Karpas-422 (cell line): ENCODE results near the gene C2CD4D. TPM values are rescaled to one million over a fixed set of nuclear protein-coding genes. Genes with fewer than 3 reads are reported as not detected.

Source experiments
- DNase-seq: peaks from one replicate; pipeline ENCODE4 v3.0.0-alpha.2; 2015
- H2AFZ ChIP-seq: fragments of 200-600 bp; sonication (generic); 2 replicates; pipeline ENCODE4 v1.6.1; 2014; ENCODE audit warnings: antibody characterized with exemption, low read length, mixed read lengths
- H3K27ac ChIP-seq: fragments of 200-600 bp; sonication (generic); 2 replicates; pipeline ENCODE4 v1.5.1; 2014; ENCODE audit warnings: mild to moderate bottlenecking, low read length, moderate library complexity
- H3K27me3 ChIP-seq: fragments of 200-600 bp; sonication (generic); 2 replicates; pipeline ENCODE4 v1.6.1; 2014; ENCODE audit warnings: low read length, mixed read lengths
- H3K36me3 ChIP-seq: fragments of 200-600 bp; sonication (generic); 2 replicates; pipeline ENCODE4 v1.6.1; 2014; ENCODE audit warnings: low read length, mixed read lengths; ENCODE audit not compliant: insufficient read depth
- H3K4me1 ChIP-seq: fragments of 200-600 bp; sonication (generic); 2 replicates; pipeline ENCODE4 v1.6.1; 2014; ENCODE audit warnings: mild to moderate bottlenecking, low read length, mixed read lengths
- H3K4me2 ChIP-seq: fragments of 200-600 bp; sonication (generic); 2 replicates; pipeline ENCODE4 v1.6.1; 2014; ENCODE audit warnings: low read length, low read depth, mild to moderate bottlenecking; ENCODE audit not compliant: poor library complexity, severe bottlenecking
- H3K4me3 ChIP-seq: fragments of 200-600 bp; sonication (generic); 2 replicates; pipeline ENCODE4 v1.5.1; 2014; ENCODE audit warnings: mild to moderate bottlenecking, antibody characterized with exemption, low read length, mixed read lengths
- H3K79me2 ChIP-seq: fragments of 200-600 bp; sonication (generic); 2 replicates; pipeline ENCODE4 v1.6.1; 2014; ENCODE audit warnings: mild to moderate bottlenecking, low read length, mixed read lengths
- H3K9ac ChIP-seq: fragments of 200-600 bp; sonication (generic); 2 replicates; pipeline ENCODE4 v1.6.0; 2014; ENCODE audit warnings: low read length
- H3K9me2 ChIP-seq: fragments of 200-600 bp; sonication (generic), shearing (Covaris generic); replicated peaks from 2 replicates; pipeline ENCODE4 v1.6.0; 2014; ENCODE audit warnings: mild to moderate bottlenecking, low read length, moderate library complexity; ENCODE audit not compliant: insufficient read depth
- H3K9me3 ChIP-seq: fragments of 300-700, 200-600 bp; sonication (generic); 2 replicates; pipeline ENCODE4 v1.6.1; 2014; ENCODE audit warnings: low read length, mixed read lengths
- H4K20me1 ChIP-seq: fragments of 200-600 bp; sonication (generic); 2 replicates; pipeline ENCODE4 v1.6.1; 2014; ENCODE audit warnings: mild to moderate bottlenecking, antibody characterized with exemption, low read length, low read depth; ENCODE audit not compliant: insufficient read depth
- total RNA-seq: library from RNA; depleted of rRNA; stranded (reverse); fragments of >200 nt; shearing (Covaris generic); gene quantifications from 2 replicates; pipeline ENCODE4 v1.2.3, GENCODE V29; 2014; ENCODE audit warnings: low replicate concordance

Gene C2CD4D
- total RNA-seq, 1 experiment from 2014 or later = not detected

DNA sequence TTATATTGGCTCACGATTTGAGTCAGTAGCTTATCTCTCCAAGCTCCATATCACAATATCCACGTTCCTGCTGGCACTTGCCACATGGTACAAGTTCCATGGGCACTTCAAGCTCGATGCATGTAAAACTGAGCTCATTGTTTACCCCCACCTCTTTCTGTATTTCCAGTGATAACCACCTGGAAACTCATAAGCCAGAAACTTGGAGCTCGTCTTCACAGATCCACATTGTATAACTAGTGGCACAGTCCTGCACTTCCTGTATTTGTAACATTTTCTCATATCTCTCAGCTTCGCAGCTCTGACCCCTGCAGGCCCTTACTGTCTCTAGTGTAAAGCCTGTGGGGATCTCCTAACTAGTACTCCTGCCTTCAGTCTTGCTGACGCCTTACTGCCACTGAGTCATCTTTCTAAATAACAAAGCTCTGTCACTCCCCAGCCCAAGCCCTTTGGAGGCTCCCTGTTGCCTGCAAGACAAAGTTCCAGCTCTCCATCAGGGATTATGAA is 6.5 kb upstream of the C2CD4D start:
- H2AFZ ChIP-seq = no peak overlapping the region
- DNase-seq = no peak
- no peak overlapping the region for H3K4me2 ChIP-seq

GRCh38 chr1:151843398-151843797 is 3.8 kb upstream of the C2CD4D start:
- no peaks in the 10 kb centered on the region for H3K9me3 ChIP-seq
- H3K9me2 ChIP-seq = no peaks in the 10 kb centered on the region
- H3K36me3 ChIP-seq = no peaks in the 10 kb centered on the region
- H3K79me2 ChIP-seq = no peaks in the 10 kb centered on the region
- H3K4me3 ChIP-seq = no peak overlapping the region
- H2AFZ ChIP-seq = no peak overlapping the region
- no peak overlapping the region for H3K9ac ChIP-seq
- H3K4me2 ChIP-seq = peak overlapping the region; percentile 26
- peak; percentile 83 for DNase-seq
- no peaks in the 10 kb centered on the region for H3K27me3 ChIP-seq
- H4K20me1 ChIP-seq = no peaks in the 10 kb centered on the region
- no peak overlapping the region for H3K27ac ChIP-seq
- peaks cover 30% of the 10 kb centered on the region for H3K4me1 ChIP-seq

More for the DNA sequence above, 6.5 kb upstream of the C2CD4D start:
- Histone ChIP-seq H3K27ac (no peak overlapping the region), H3K79me2 (no peaks in the 10 kb centered on the region), H3K9me3 (no peaks in the 10 kb centered on the region), H3K4me1 (peaks cover 18% of the 10 kb centered on the region), H3K36me3 (no peaks in the 10 kb centered on the region), H3K9ac (no peak overlapping the region), H4K20me1 (no peaks in the 10 kb centered on the region), H3K4me3 (no peak overlapping the region), H3K9me2 (no peaks in the 10 kb centered on the region), H3K27me3 (no peaks in the 10 kb centered on the region)

DNA sequence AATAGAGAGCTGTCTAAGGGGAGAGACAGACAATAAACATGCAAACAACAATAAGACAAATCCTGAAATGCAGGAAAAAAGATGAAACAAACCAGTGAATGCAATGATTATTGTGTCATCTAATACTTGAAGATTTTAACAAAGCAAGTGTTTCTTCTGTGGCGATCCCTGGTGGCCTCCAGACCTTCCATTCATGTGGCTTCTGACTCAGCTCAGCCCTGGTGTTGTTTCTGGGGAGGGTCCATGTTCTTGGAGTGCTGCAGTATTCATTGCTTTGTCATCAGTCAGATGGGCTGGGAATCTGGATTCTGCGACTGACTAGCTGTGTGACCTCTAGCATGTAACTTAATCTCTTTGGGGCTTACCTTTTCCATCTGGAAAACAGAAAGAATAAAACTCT is 1.5 kb upstream of the C2CD4D start:
- H3K4me2 ChIP-seq = no peak overlapping the region
- no peak for DNase-seq
- H3K27ac ChIP-seq = no peak overlapping the region

GRCh38 chr1:151840421-151840820 is 801 bp upstream of the C2CD4D start:
- Histone ChIP-seq H3K4me1 (peaks cover 30% of the 10 kb centered on the region), H3K4me3 (no peak overlapping the region), H3K79me2 (no peaks in the 10 kb centered on the region), H3K9ac (no peak overlapping the region), H3K27me3 (no peaks in the 10 kb centered on the region), H2AFZ (no peak overlapping the region), H3K9me3 (no peaks in the 10 kb centered on the region), H3K36me3 (no peaks in the 10 kb centered on the region), H4K20me1 (no peaks in the 10 kb centered on the region), H3K4me2 (no peak overlapping the region), H3K27ac (no peak overlapping the region), H3K9me2 (no peaks in the 10 kb centered on the region)
- no peak for DNase-seq

More for the DNA sequence above, 1.5 kb upstream of the C2CD4D start:
- Histone ChIP-seq H3K27me3 (no peaks in the 10 kb centered on the region), H3K9me2 (no peaks in the 10 kb centered on the region), H3K36me3 (no peaks in the 10 kb centered on the region), H3K4me1 (peaks cover 30% of the 10 kb centered on the region), H3K79me2 (no peaks in the 10 kb centered on the region), H3K9me3 (no peaks in the 10 kb centered on the region), H4K20me1 (no peaks in the 10 kb centered on the region), H3K4me3 (no peak overlapping the region), H2AFZ (no peak overlapping the region), H3K9ac (no peak overlapping the region)

GRCh38 chr1:151839082-151839412 is 573 bp downstream of the C2CD4D start:
- Histone ChIP-seq H3K4me3 (peak overlapping the region; percentile 34; the same call in 1 of the 2 replicates), H3K9me2 (no peaks in the 10 kb centered on the region), H3K79me2 (no peaks in the 10 kb centered on the region), H3K9ac (no peak overlapping the region), H3K36me3 (no peaks in the 10 kb centered on the region), H3K27me3 (no peaks in the 10 kb centered on the region), H3K4me2 (peak overlapping the region; percentile 46), H4K20me1 (no peaks in the 10 kb centered on the region), H3K4me1 (peaks cover 25% of the 10 kb centered on the region), H3K9me3 (no peaks in the 10 kb centered on the region), H3K27ac (no peak overlapping the region), H2AFZ (no peak overlapping the region)
- DNase-seq = no peak

DNA sequence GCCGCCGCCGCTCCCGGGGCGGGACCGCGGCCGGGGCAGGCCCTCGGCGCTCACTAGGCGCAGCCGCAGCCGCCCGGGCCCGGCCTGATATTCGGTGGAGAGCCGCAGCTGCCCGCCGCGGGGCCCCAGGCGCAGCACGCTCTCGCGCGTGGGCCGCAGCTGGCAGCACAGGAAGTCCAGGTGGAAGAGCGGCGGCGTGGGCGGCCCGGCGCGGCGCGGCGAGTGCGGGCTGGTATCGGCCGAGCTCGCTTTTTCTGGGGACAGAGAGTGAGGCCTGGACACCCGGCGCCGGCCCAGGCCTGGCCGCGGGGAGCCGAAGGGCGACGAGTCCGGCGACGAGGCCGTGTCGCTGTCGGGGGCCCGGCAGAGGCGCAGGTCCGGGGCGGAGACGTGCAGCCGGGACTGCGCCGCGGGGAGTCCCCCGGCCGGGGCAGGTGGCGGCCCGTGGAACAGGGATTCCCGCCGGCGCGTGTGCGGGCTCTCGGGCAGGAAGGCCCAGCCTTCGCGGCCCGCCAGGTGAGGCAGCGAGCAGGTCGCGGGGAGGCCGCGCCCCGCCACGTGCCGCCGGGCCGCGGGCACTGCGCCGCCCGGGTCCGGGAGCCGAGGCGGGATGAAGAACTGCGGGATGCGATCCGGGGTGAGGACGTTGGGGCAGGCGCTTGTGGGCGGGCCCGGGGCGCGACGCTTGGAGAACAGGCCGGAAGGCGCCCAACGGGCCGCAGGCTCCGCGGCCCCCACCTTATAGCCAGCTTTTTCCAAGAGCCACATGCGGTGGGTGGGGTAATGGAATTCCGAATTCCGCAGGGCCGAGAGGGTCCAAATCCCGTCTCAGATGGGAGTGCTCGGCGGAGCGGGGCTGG is 1.2 kb downstream of the C2CD4D start:
- H3K79me2 ChIP-seq = no peaks in the 10 kb centered on the region
- H3K27me3 ChIP-seq = no peaks in the 10 kb centered on the region
- H3K27ac ChIP-seq = no peak overlapping the region
- H3K4me2 ChIP-seq = peak overlapping the region; percentile 46
- peak overlapping the region; percentile 15; the same call in 1 of the 2 replicates for H3K9ac ChIP-seq
- H4K20me1 ChIP-seq = no peaks in the 10 kb centered on the region
- no peak overlapping the region for H2AFZ ChIP-seq
- peak overlapping the region; percentile 34; the same call in 1 of the 2 replicates for H3K4me3 ChIP-seq
- H3K9me2 ChIP-seq = no peaks in the 10 kb centered on the region
- H3K9me3 ChIP-seq = no peaks in the 10 kb centered on the region
- H3K36me3 ChIP-seq = no peaks in the 10 kb centered on the region
- H3K4me1 ChIP-seq = peaks cover 19% of the 10 kb centered on the region
- no peak for DNase-seq

- Histone ChIP-seq H3K4me1 (peaks cover 13% of the 10 kb centered on the region), H3K9ac (peak overlapping the region; percentile 15; the same call in 1 of the 2 replicates)
Measured at GRCh38 chr1:151837884-151838221, 1.8 kb downstream of the C2CD4D start.

DNA sequence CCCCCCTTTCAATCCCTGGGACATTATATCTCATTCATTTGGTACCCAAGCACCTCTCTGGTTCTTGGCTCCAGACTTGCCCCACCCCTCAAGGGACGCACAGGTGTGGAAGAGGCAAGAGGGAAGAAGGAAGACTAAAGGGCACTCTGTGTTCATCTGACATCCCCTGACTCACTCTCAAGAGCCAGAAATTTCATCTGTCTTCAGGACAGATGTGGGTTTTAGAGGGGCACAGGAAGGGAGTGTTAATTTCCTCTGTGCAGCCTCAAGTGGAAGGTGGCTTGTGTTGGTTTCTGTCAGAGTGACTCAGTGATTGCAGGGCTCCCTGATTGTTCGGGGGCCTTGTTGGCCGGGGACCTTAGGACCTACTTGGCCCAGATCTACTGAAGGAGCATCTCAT is 2.4 kb downstream of the C2CD4D start:
- no peak overlapping the region for H3K9ac ChIP-seq
- H3K4me1 ChIP-seq = peaks cover 12% of the 10 kb centered on the region
- H3K4me2 ChIP-seq = no peak overlapping the region
- H4K20me1 ChIP-seq = no peaks in the 10 kb centered on the region
- H3K27ac ChIP-seq = no peak overlapping the region
- H3K9me2 ChIP-seq = no peaks in the 10 kb centered on the region
- H3K27me3 ChIP-seq = no peaks in the 10 kb centered on the region
- no peak for DNase-seq
- H2AFZ ChIP-seq = no peak overlapping the region
- no peaks in the 10 kb centered on the region for H3K79me2 ChIP-seq
- H3K9me3 ChIP-seq = no peaks in the 10 kb centered on the region
- H3K36me3 ChIP-seq = no peaks in the 10 kb centered on the region
- no peak overlapping the region for H3K4me3 ChIP-seq

More at GRCh38 chr1:151837884-151838221, 1.8 kb downstream of the C2CD4D start:
- Histone ChIP-seq H3K4me2 (no peak overlapping the region), H3K9me2 (no peaks in the 10 kb centered on the region), H4K20me1 (no peaks in the 10 kb centered on the region), H3K9me3 (no peaks in the 10 kb centered on the region), H3K79me2 (no peaks in the 10 kb centered on the region), H3K27me3 (no peaks in the 10 kb centered on the region), H3K36me3 (no peaks in the 10 kb centered on the region), H3K4me3 (no peak overlapping the region), H2AFZ (no peak overlapping the region), H3K27ac (no peak overlapping the region)
- no peak for DNase-seq
